AG09309 (cell line): ENCODE data around the gene METTL26.
A peak's percentile ranks its signal among the peaks of the same experiment; 100 is the strongest.

ENCODE experiments used
- DNase-seq: peaks from one replicate; pipeline ENCODE4 v3.0.0-alpha.2; 2010; ENCODE audit warnings: low read depth
- H3K4me3 ChIP-seq: 2 replicates; pipeline ENCODE4 v1.5.1; 2011; ENCODE audit warnings: mild to moderate bottlenecking, low read depth, low read length, moderate library complexity; ENCODE audit not compliant: control insufficient read depth
- TF ChIP-seq, protein P1 (sequence below): IDR thresholded peaks from 2 replicates; pipeline ENCODE4 v1.5.1; 2011; ENCODE audit warnings: mild to moderate bottlenecking, low read depth, low read length, inconsistent platforms; ENCODE audit not compliant: insufficient read depth, control insufficient read depth; ENCODE audit errors: missing control alignments

The METTL26 gene

DNA sequence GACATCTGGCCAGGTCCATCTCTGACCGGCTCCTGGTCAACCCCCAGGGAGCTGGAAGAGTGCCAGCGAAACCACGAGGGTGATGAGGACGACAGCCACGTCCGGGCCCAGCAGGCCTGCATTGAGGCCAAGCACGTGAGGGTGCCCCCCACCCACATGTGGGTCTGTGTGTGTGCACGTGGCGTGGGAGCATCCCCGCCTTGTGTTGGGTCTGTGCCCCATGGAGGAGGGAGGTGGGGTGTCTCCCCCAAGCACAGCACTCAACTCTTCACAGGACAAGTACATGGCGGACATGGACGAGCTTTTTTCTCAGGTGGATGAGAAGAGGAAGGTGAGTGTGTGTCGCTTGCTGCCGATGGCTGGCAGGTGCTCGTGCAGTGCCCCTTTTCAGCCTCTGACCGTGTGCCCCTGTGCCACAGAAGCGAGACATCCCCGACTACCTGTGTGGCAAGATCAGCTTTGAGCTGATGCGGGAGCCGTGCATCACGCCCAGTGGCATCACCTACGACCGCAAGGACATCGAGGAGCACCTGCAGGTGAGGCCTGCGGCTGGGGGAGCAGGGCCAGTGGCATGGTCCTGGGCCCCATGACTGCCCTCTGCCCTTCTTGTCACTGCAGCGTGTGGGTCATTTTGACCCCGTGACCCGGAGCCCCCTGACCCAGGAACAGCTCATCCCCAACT is 45.8 kb upstream of the METTL26 start:
- DNase-seq: no peak
- TF ChIP-seq, protein P1, sequence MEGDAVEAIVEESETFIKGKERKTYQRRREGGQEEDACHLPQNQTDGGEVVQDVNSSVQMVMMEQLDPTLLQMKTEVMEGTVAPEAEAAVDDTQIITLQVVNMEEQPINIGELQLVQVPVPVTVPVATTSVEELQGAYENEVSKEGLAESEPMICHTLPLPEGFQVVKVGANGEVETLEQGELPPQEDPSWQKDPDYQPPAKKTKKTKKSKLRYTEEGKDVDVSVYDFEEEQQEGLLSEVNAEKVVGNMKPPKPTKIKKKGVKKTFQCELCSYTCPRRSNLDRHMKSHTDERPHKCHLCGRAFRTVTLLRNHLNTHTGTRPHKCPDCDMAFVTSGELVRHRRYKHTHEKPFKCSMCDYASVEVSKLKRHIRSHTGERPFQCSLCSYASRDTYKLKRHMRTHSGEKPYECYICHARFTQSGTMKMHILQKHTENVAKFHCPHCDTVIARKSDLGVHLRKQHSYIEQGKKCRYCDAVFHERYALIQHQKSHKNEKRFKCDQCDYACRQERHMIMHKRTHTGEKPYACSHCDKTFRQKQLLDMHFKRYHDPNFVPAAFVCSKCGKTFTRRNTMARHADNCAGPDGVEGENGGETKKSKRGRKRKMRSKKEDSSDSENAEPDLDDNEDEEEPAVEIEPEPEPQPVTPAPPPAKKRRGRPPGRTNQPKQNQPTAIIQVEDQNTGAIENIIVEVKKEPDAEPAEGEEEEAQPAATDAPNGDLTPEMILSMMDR: no peak
- H3K4me3 ChIP-seq: peak overlapping the region; percentile 77

DNA sequence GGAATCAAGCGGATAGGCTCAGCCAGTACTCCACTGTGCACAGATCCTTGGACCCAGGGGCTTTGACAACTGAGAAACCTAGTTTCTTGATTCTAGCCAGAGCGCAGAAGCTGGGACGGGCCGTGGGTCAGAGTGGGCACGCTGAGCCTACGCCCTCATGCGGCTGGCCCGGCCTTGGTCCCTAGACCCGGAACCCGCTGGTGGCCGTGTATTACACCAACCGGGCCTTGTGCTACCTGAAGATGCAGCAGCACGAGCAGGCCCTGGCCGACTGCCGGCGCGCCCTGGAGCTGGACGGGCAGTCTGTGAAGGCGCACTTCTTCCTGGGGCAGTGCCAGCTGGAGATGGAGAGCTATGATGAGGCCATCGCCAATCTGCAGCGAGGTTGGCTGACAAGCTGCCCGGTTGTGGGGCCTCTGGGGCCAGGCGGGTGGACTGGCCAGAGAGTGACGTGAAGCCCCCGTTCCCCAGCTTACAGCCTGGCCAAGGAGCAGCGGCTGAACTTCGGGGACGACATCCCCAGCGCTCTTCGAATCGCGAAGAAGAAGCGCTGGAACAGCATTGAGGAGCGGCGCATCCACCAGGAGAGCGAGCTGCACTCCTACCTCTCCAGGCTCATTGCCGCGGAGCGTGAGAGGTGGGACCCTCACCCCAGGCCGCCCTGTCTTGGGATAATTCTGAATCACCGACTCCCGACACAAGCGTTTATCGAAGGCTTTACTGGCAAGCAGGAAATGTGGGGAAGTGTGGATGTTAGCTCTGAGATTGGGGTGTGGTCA is 45.1 kb upstream of the METTL26 start:
- DNase-seq: no peak
- peak overlapping the region; percentile 77 for H3K4me3 ChIP-seq
- TF ChIP-seq, protein P1: no peak

DNA sequence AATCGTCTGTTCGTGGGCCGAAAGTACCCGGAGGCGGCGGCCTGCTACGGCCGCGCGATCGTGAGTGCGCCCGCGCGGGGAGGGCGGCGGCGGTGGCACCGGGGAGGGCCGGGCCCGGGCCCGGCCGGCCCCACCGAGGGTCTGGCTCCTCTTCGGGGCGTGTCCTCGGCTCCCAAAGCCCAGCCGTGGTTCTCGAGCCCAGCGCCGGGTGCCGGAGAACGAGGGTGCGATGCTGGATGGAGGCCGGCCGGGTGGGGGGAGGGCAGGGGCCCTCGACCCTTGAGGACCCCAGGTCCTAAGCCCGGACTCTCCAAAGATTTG is 44.5 kb upstream of the METTL26 start:
- no peak for DNase-seq
- TF ChIP-seq, protein P1: no peak
- H3K4me3 ChIP-seq: peak overlapping the region; percentile 77

DNA sequence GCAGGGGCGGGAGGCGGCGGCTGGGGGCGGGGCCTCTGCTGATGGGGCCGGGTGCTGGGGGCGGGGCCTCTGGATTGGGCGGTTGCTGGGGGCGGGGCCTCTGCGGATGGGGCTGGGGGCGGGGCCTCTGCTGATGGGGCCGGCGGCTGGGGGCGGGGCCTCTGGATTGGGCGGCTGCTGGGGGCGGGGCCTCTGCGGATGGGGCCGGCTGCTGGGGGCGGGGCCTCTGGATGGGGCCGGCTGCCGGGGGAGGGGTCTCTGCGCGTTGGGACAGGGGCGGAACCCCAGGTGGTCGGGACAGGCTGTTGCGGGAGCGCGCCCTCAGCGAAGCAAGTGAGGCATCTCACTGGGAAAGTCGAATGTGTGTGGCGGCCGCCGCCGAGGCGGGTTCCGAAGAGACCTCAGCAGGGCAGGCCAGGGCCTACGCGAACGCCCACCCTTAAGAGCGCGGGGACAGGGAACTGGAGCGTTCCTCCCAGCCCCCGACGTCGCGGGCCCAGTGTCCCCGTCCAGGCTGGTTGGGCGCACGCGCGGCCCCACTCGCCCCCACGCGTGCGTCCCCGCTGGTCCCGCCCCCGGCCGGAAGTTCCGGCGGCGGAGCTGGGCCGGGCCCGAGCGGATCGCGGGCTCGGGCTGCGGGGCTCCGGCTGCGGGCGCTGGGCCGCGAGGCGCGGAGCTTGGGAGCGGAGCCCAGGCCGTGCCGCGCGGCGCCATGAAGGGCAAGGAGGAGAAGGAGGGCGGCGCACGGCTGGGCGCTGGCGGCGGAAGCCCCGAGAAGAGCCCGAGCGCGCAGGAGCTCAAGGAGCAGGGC is 43.9 kb upstream of the METTL26 start, which contains the start of gene STUB1:
Gene STUB1 (plus strand): TSS at position 597 of the 811 bp plus-strand sequence. CDS start 116 bp downstream, at position 713.
- DNase-seq: no peak
- TF ChIP-seq, protein P1: no peak

DNA sequence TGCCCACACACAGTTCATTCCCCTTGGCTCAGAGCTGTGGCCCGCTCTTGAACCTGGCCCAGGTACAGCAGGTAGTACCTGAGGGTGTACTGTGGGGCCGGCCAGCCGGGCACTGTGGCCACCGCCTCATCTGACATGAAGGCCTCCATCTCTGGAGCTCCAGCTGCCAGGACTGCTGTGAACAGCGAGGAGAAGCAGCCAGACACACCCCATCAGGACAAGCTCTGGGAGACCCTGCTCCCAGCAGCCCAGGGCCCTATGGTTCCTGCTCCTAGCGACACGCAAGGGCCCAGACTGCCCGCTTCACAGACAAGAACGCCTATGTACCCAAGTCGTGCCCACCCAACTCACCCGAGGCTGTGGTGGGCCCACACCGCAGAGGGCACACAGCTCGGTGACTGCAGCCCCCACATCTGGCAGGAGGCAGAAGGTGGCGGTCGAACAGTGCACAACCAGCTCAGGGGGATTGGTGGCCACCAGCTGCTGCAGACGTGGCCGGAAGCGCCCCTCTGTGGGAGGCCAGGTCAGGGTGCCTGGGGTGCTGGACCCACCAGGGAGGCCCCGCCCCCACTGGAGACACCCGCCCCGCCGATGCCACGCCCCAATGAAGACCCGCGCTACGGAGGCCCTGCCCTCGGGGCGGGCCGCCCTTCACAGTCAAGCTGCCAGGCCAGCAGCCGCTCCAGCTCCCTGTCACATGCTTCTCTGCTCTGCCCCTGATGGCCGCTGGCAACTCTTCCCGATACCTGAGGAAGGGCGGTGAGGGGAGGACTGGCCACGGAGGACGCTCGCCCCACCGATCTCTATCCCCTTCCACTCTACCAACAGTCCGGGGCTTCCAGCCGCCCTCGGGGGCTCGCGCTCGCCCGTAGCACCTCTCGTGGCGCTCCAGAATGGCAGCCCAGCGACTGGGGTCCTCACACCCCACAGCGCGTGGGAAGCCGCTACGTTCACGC is 43.0 kb upstream of the METTL26 start:
- peak overlapping the region; percentile 49 for H3K4me3 ChIP-seq
- no peak for DNase-seq
- TF ChIP-seq, protein P1: no peak

More for the DNA sequence above, 43.9 kb upstream of the METTL26 start, which contains the start of gene STUB1:
- peak within 1 kb of the TSS; percentile 77 for H3K4me3 ChIP-seq
